ENCODE data around the gene LPIN3. TPM values are rescaled to one million over a fixed set of nuclear protein-coding genes. Genes with fewer than 3 reads are reported as not detected.

LPIN3 gene
- total RNA-seq, 1 experiment from 2014 or later = 4.5 TPM

- DNase-seq = peak; percentile 72
- no peaks in the 10 kb centered on the region for H3K36me3 ChIP-seq (replicated peaks; ENCODE audit: control insufficient read depth, insufficient read depth, low read length)
Measured at GRCh38 chr20:41352666-41353065, 12.0 kb downstream of the LPIN3 start.

GRCh38 chr20:41353530-41353929 is 12.9 kb downstream of the LPIN3 start:
- Histone ChIP-seq H3K4me3 (ENCODE audit: insufficient read depth, low read depth, low read length) (no peak overlapping the region), H3K36me3 (replicated peaks; ENCODE audit: control insufficient read depth, insufficient read depth, low read length) (no peaks in the 10 kb centered on the region), H3K27me3 (ENCODE audit: control insufficient read depth, insufficient read depth, low read length) (no peaks in the 10 kb centered on the region)
- DNase-seq = no peak

More at GRCh38 chr20:41352666-41353065, 12.0 kb downstream of the LPIN3 start:
- Histone ChIP-seq H3K4me3 (ENCODE audit: insufficient read depth, low read depth, low read length) (no peak overlapping the region), H3K27me3 (ENCODE audit: control insufficient read depth, insufficient read depth, low read length) (no peaks in the 10 kb centered on the region)

- no peak for DNase-seq
- Histone ChIP-seq H3K27me3 (ENCODE audit: control insufficient read depth, insufficient read depth, low read length) (no peaks in the 10 kb centered on the region), H3K4me3 (ENCODE audit: insufficient read depth, low read depth, low read length) (no peak overlapping the region), H3K36me3 (replicated peaks; ENCODE audit: control insufficient read depth, insufficient read depth, low read length) (no peaks in the 10 kb centered on the region)
Measured at GRCh38 chr20:41355192-41355591, 14.6 kb downstream of the LPIN3 start.

DNA sequence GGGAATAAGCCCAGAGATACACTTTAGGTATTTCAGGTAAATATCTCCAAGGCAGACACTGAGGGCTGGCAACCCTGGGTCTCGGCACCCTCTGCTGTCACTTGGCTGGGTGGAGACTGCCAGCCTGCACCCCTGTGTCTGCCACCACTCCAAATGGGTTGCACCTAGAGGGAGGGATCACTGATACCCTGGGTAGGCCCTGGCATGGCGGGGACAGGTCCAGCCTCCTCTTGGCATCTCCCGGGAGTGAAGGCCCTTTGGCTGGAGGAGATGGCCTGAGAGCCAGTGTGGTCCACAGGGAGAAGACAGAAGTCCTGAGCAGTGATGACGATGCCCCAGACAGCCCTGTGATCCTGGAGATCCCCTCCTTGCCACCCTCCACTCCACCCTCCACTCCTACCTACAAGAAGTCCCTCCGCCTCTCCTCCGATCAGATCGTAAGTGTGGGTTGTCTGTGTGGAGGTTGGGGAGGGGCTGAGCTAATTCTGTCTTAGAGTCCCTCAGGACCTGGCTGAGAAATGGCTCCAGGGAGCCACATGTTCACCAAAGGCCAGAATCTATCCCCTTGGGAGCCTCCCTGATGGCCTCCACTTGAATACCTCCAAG is 15.1 kb downstream of the LPIN3 start:
- Histone ChIP-seq H3K4me3 (ENCODE audit: insufficient read depth, low read depth, low read length) (no peak overlapping the region), H3K27me3 (ENCODE audit: control insufficient read depth, insufficient read depth, low read length) (no peaks in the 10 kb centered on the region), H3K36me3 (replicated peaks; ENCODE audit: control insufficient read depth, insufficient read depth, low read length) (no peaks in the 10 kb centered on the region)
- DNase-seq = no peak

GRCh38 chr20:41356951-41357350 is 16.3 kb downstream of the LPIN3 start:
- Histone ChIP-seq H3K4me3 (ENCODE audit: insufficient read depth, low read depth, low read length) (no peak overlapping the region), H3K36me3 (replicated peaks; ENCODE audit: control insufficient read depth, insufficient read depth, low read length) (no peaks in the 10 kb centered on the region), H3K27me3 (ENCODE audit: control insufficient read depth, insufficient read depth, low read length) (no peaks in the 10 kb centered on the region)
- DNase-seq = peak; percentile 26

DNA sequence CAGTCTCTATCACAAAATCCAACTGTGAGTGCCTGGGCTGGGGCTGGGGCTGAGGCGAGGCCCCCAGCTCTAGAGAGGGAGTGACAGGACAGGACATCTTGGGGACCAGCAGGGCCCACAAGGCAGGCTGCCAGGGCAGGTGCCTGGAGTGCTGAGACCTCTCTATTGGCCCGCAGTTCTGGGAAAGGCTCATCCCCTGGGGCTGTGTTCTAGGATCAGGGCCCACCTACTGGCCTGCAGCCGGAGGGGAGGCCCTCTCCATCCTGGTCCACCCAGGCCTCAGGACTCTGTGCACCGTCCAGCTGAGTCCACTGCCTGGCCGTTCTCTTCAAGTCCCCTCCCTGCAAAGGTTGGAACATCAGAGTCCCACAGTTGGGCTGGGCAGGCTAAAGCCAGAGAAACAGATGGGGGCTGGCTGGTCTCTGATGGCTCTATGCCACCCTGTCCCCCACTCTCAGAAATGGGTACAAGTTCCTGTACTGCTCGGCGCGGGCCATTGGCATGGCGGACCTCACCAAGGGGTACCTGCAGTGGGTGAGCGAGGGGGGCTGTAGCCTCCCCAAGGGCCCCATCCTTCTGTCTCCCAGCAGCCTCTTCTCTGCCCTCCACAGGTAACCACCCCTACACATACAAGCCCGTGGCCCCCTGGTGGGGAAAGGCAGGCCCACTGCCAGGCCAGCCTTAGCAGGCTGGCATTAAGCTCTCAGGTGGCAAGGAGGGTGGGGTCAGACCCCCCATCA is 17.0 kb downstream of the LPIN3 start:
- no peaks in the 10 kb centered on the region for H3K27me3 ChIP-seq (ENCODE audit: control insufficient read depth, insufficient read depth, low read length)
- H3K4me3 ChIP-seq (ENCODE audit: insufficient read depth, low read depth, low read length) = no peak overlapping the region
- H3K36me3 ChIP-seq (replicated peaks; ENCODE audit: control insufficient read depth, insufficient read depth, low read length) = no peaks in the 10 kb centered on the region
- DNase-seq = peak; percentile 41

DNA sequence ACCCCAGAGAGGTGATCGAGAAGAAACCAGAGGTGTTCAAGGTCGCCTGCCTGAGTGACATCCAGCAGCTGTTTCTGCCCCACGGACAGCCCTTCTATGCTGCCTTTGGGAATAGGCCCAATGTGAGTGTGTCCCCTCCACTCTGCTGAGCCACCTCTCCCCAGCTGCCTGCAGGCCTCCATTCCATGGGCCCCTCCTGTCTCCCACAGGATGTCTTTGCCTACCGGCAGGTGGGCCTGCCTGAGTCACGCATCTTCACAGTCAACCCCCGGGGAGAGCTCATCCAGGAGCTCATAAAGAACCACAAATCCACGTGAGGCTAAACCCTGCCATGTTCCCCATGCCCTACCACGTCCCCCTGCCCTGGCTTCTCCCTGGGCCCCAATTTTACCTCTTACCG is 17.6 kb downstream of the LPIN3 start:
- Histone ChIP-seq H3K27me3 (ENCODE audit: control insufficient read depth, insufficient read depth, low read length) (no peaks in the 10 kb centered on the region), H3K36me3 (replicated peaks; ENCODE audit: control insufficient read depth, insufficient read depth, low read length) (no peaks in the 10 kb centered on the region), H3K4me3 (ENCODE audit: insufficient read depth, low read depth, low read length) (no peak overlapping the region)
- peak; percentile 65 for DNase-seq

DNA sequence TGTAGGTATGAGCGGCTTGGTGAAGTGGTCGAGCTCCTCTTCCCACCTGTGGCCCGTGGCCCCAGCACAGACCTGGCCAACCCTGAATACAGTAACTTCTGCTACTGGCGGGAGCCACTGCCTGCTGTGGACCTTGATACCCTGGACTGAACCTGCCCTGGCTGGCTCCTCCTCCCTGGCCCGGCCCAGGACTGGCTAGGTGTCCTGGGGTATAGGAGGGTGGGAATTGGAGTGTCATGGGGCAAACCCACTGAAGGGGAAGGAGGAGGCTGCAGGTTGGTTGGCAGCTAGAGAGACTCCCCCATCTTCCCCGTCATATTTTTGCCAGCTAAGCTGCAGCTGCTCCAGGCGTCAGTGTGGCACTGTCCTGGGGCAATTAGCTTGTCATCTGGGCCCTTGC is 18.1 kb downstream of the LPIN3 start:
- Histone ChIP-seq H3K4me3 (ENCODE audit: insufficient read depth, low read depth, low read length) (no peak overlapping the region), H3K36me3 (replicated peaks; ENCODE audit: control insufficient read depth, insufficient read depth, low read length) (no peaks in the 10 kb centered on the region), H3K27me3 (ENCODE audit: control insufficient read depth, insufficient read depth, low read length) (no peaks in the 10 kb centered on the region)
- no peak for DNase-seq

DNA sequence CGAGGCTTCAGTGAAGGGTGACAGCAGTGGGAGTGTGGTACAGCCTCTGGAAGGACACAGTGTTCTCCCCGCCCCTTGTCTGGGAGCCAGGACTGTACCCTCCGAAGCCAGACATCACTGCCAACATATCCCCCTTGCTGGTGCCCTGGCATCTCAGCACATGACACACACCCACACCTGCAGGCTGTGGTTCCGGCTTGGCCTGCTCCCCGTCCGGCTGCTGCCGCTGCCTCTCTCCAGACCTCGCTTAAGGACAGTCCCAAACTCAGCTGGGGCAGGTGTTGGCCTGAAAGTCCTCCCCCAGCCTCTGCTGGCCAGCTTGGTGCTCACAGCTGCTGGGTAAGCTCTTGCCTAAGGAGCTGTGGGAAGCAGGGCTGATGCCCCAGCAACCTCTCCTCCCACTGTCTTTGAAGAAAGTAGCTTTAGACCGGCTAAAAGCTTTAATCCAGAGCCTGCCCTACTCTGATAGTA is 19.0 kb downstream of the LPIN3 start:
- no peak overlapping the region for H3K4me3 ChIP-seq (ENCODE audit: insufficient read depth, low read depth, low read length)
- peaks cover 2% of the 10 kb centered on the region for H3K27me3 ChIP-seq (ENCODE audit: control insufficient read depth, insufficient read depth, low read length)
- no peaks in the 10 kb centered on the region for H3K36me3 ChIP-seq (replicated peaks; ENCODE audit: control insufficient read depth, insufficient read depth, low read length)
- DNase-seq = no peak

GRCh38 chr20:41360831-41361756 is 20.5 kb downstream of the LPIN3 start:
- peak; percentile 51 for DNase-seq
- peaks cover 17% of the 10 kb centered on the region for H3K27me3 ChIP-seq (ENCODE audit: control insufficient read depth, insufficient read depth, low read length)

GRCh38 chr20:41361757-41362747 is 21.4 kb downstream of the LPIN3 start:
- no peak overlapping the region for H3K4me3 ChIP-seq (ENCODE audit: insufficient read depth, low read depth, low read length)
- H3K27me3 ChIP-seq (ENCODE audit: control insufficient read depth, insufficient read depth, low read length) = peaks cover 23% of the 10 kb centered on the region
- peak; percentile 59 for DNase-seq
- no peaks in the 10 kb centered on the region for H3K36me3 ChIP-seq (replicated peaks; ENCODE audit: control insufficient read depth, insufficient read depth, low read length)

More at GRCh38 chr20:41360831-41361756, 20.5 kb downstream of the LPIN3 start:
- Histone ChIP-seq H3K4me3 (ENCODE audit: insufficient read depth, low read depth, low read length) (no peak overlapping the region), H3K36me3 (replicated peaks; ENCODE audit: control insufficient read depth, insufficient read depth, low read length) (no peaks in the 10 kb centered on the region)

- H3K27me3 ChIP-seq (ENCODE audit: control insufficient read depth, insufficient read depth, low read length) = peaks cover 30% of the 10 kb centered on the region
- no peak overlapping the region for H3K4me3 ChIP-seq (ENCODE audit: insufficient read depth, low read depth, low read length)
- peak; percentile 43 for DNase-seq
- no peaks in the 10 kb centered on the region for H3K36me3 ChIP-seq (replicated peaks; ENCODE audit: control insufficient read depth, insufficient read depth, low read length)
Measured at GRCh38 chr20:41362748-41363140, 22.1 kb downstream of the LPIN3 start.

- Histone ChIP-seq H3K27me3 (ENCODE audit: control insufficient read depth, insufficient read depth, low read length) (peaks cover 34% of the 10 kb centered on the region), H3K36me3 (replicated peaks; ENCODE audit: control insufficient read depth, insufficient read depth, low read length) (no peaks in the 10 kb centered on the region), H3K4me3 (ENCODE audit: insufficient read depth, low read depth, low read length) (no peak overlapping the region)
- DNase-seq = peak; percentile 47
Measured at GRCh38 chr20:41363601-41364000, 23.0 kb downstream of the LPIN3 start.

All from H7 (cell line).